Peyer's patch (tissue), 4 donors: ENCODE measurements around the gene ECHDC3.

Source experiments
- CTCF ChIP-seq, 6 experiments: fragments of 450-650 bp in 4 of 6; fragments of 200-600 bp in 2 of 6; sonication (generic) in 1 of 6; IDR thresholded peaks; one replicate each; pipeline ENCODE4 v1.5.1; 2017 to 2019; ENCODE audit warnings: antibody characterized with exemption in 6 of 6, mild to moderate bottlenecking in 3 of 6, moderate library complexity in 1 of 6
- POLR2A ChIP-seq, 2 donors: fragments of 450-650 bp; IDR thresholded peaks; one replicate each; pipeline ENCODE4 v1.5.1; 2017; ENCODE audit warnings: antibody characterized with exemption in 2 of 2, mild to moderate bottlenecking in 2 of 2, moderate library complexity in 2 of 2

- TF ChIP-seq POLR2A (IDR thresholded peaks at IDR 0.05) (no peak), CTCF (IDR thresholded peaks at IDR 0.05) (no peak)
Measured at GRCh38 chr10:11713963-11714362, 28.2 kb upstream of the ECHDC3 start.
